Frontal cortex (tissue), 4 donors: Measurements from ENCODE around the gene POLR3K. TPM values are rescaled to one million over a fixed set of nuclear protein-coding genes. Genes with fewer than 3 reads are reported as not detected.
"Not testable (repeated sequence)": the region's sequence is repeated elsewhere in the genome, so short reads cannot be mapped to it uniquely, and the experiment has no call there.

Experiments used
- DNase-seq, 2 donors: peaks; one replicate each; pipeline ENCODE4 v3.0.0; 2012; ENCODE audit warnings: low spot score in 2 of 2
- FAIRE-seq: peaks from 2 replicates; lab custom pipeline; 2012; peaks lifted over from hg19 to GRCh38; lab: Jason Lieb, UNC
- total RNA-seq: library from RNA; depleted of rRNA; stranded (reverse); fragments of >200 nt; gene quantifications from one replicate; pipeline ENCODE4 v1.2.3, GENCODE V29; 2014
- donor health status: control.
- donor health status: control.
- donor health status: control.

POLR3K gene
- total RNA-seq, 1 donor from 2014 or later: 4.9 TPM

- DNase-seq: no peak
- FAIRE-seq: no peak
These were observed 2.4 kb downstream of the POLR3K start for GRCh38 chr16:50769-51591.

GRCh38 chr16:47234-47633 lies 6.2 kb downstream of the POLR3K start:
- DNase-seq (no peak), FAIRE-seq (no peak)

GRCh38 chr16:46510-46909 lies 6.9 kb downstream of the POLR3K start:
- FAIRE-seq, DNase-seq: not testable (repeated sequence)

GRCh38 chr16:45454-45853 lies 8.0 kb downstream of the POLR3K start:
- FAIRE-seq: no peak
- no peak for DNase-seq

- no peak for FAIRE-seq
- DNase-seq: no peak
These were observed 8.8 kb downstream of the POLR3K start for GRCh38 chr16:44655-45054.

GRCh38 chr16:43294-43693 lies 10.1 kb downstream of the POLR3K start:
- DNase-seq (no peak), FAIRE-seq (no peak)

- FAIRE-seq (no peak), DNase-seq (no peak)
These were observed 10.7 kb downstream of the POLR3K start for GRCh38 chr16:42691-43090.

- no peak for DNase-seq
- FAIRE-seq: no peak
These were observed 11.3 kb downstream of the POLR3K start for GRCh38 chr16:42069-42457.

- FAIRE-seq: no peak
- DNase-seq: no peak
These were observed 11.9 kb downstream of the POLR3K start for GRCh38 chr16:41439-42068.

- DNase-seq: no peak
- FAIRE-seq: no peak
These were observed 14.2 kb downstream of the POLR3K start for GRCh38 chr16:38941-39892.

- not testable (repeated sequence) for DNase-seq, FAIRE-seq
These were observed 15.2 kb downstream of the POLR3K start for GRCh38 chr16:38206-38605.

GRCh38 chr16:37511-37910 lies 15.9 kb downstream of the POLR3K start:
- DNase-seq: no peak
- no peak for FAIRE-seq

GRCh38 chr16:36336-36984 lies 16.9 kb downstream of the POLR3K start:
- DNase-seq (no peak), FAIRE-seq (no peak)

GRCh38 chr16:35678-36305 lies 17.6 kb downstream of the POLR3K start:
- DNase-seq (no peak), FAIRE-seq (no peak)

- DNase-seq: no peak
- FAIRE-seq: no peak
These were observed 18.3 kb downstream of the POLR3K start for GRCh38 chr16:35011-35677.

- FAIRE-seq (no peak), DNase-seq (no peak)
These were observed 18.8 kb downstream of the POLR3K start for GRCh38 chr16:34648-34987.

- DNase-seq (no peak), FAIRE-seq (no peak)
These were observed 19.3 kb downstream of the POLR3K start for GRCh38 chr16:33877-34647.

- DNase-seq, FAIRE-seq: not testable (repeated sequence)
These were observed 20.1 kb downstream of the POLR3K start for GRCh38 chr16:33154-33876.
